Cardiac muscle cell (in vitro differentiated cells and primary cell): ENCODE results near the gene AGTPBP1. TPM values are rescaled to one million over a fixed set of nuclear protein-coding genes. Genes with fewer than 3 reads are reported as not detected.

Source experiments
- DNase-seq, 2 donors: peaks; one replicate each; pipeline versions ENCODE4 v3.0.0 to v3.0.0-alpha.2; 2010 to 2017; ENCODE audit warnings: low read depth in 1 of 2, low spot score in 1 of 2
- H3K27ac ChIP-seq: fragments of 200-600 bp; sonication (generic); 2 replicates; pipeline ENCODE4 v1.5.1; 2016
- H3K27me3 ChIP-seq: fragments of 200-600 bp; sonication (generic); 2 replicates; pipeline ENCODE4 v1.6.0; 2016; ENCODE audit warnings: control low read depth
- H3K36me3 ChIP-seq: fragments of 200-600 bp; sonication (generic); 2 replicates; pipeline ENCODE4 v1.5.1; 2016; ENCODE audit warnings: control low read depth
- H3K4me1 ChIP-seq: fragments of 200-600 bp; sonication (generic); 2 replicates; pipeline ENCODE4 v1.8.1; 2017; ENCODE audit warnings: low read depth, mild to moderate bottlenecking, mixed run types
- H3K4me3 ChIP-seq: fragments of 200-600 bp; sonication (generic); 2 replicates; pipeline ENCODE4 v1.5.1; 2016; ENCODE audit warnings: mild to moderate bottlenecking
- H3K9me3 ChIP-seq: fragments of 200-600 bp; sonication (generic); 2 replicates; pipeline ENCODE4 v1.5.1; 2017; ENCODE audit warnings: low read depth, mild to moderate bottlenecking, control low read depth
- polyA plus RNA-seq: library from polyadenylated mRNA; unstranded; fragments of >200 nt; fragmentation: Nextera tagmentation; extraction: Ambion mirVana; gene quantifications from 2 replicates; pipeline ENCODE4 v1.2.1, GENCODE V29; 2016
- total RNA-seq: library from RNA; depleted of rRNA; stranded (reverse); fragments of >200 nt; gene quantifications from 2 replicates; pipeline ENCODE4 v1.2.3, GENCODE V29; 2016
- TF ChIP-seq, protein P1 (sequence below): IDR thresholded peaks from 2 replicates; pipeline ENCODE4 v1.5.1; 2012; ENCODE audit warnings: low read depth, mild to moderate bottlenecking, low read length

Gene AGTPBP1
- total and polyA plus RNA-seq, 2 experiments from 2014 or later, result 15.0 to 30.5 TPM

DNA sequence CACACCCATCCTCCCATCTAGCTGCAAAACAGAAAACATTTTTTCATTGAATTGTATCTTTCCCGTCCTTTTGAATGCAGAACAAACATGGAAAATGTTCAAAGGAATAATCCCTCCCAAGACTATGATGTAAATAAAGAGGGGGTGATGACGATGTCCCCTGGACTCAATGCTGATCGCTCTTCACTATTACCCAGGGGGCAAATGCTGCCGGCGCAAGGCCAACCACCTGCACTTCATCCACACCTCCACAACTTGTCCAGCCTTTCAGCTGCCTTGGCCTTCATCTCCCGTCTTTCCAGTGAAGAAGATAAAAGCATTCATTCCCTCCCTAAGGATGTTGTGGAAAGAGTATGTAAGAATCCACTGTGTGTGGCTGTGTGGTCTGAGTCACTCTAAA lies 240.3 kb downstream of the AGTPBP1 start:
- H3K4me1 ChIP-seq, result no peaks in the 10 kb centered on the region
- TF ChIP-seq, protein P1, sequence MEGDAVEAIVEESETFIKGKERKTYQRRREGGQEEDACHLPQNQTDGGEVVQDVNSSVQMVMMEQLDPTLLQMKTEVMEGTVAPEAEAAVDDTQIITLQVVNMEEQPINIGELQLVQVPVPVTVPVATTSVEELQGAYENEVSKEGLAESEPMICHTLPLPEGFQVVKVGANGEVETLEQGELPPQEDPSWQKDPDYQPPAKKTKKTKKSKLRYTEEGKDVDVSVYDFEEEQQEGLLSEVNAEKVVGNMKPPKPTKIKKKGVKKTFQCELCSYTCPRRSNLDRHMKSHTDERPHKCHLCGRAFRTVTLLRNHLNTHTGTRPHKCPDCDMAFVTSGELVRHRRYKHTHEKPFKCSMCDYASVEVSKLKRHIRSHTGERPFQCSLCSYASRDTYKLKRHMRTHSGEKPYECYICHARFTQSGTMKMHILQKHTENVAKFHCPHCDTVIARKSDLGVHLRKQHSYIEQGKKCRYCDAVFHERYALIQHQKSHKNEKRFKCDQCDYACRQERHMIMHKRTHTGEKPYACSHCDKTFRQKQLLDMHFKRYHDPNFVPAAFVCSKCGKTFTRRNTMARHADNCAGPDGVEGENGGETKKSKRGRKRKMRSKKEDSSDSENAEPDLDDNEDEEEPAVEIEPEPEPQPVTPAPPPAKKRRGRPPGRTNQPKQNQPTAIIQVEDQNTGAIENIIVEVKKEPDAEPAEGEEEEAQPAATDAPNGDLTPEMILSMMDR, result no peak
- no peaks in the 10 kb centered on the region for H3K36me3 ChIP-seq

More for the DNA sequence above, 240.3 kb downstream of the AGTPBP1 start:
- Histone ChIP-seq H3K27me3 (no peaks in the 10 kb centered on the region), H3K27ac (no peak overlapping the region), H3K4me3 (no peak overlapping the region), H3K9me3 (no peaks in the 10 kb centered on the region)
- no peak for DNase-seq

Other genes starting within 250 kb of the AGTPBP1 start
- gene NAA35, start 199.2 kb upstream of the AGTPBP1 start, total RNA-seq, result 19.0 and 31.5 TPM in 2 replicates
- gene NAA35, start 199.2 kb upstream of the AGTPBP1 start, polyA plus RNA-seq, result 32.4 and 35.5 TPM in 2 replicates